CD4-positive, alpha-beta T cell treated with Interleukin-10 for 1 hour (primary cell): ENCODE results near the gene PRUNE2.
"Not testable (repeated sequence)": the region's sequence is repeated elsewhere in the genome, so short reads cannot be mapped to it uniquely, and the experiment has no call there.

ENCODE experiments used
- DNase-seq: peaks from one replicate; pipeline ENCODE4 v3.0.0-alpha.2; 2020

PRUNE2 gene

DNA sequence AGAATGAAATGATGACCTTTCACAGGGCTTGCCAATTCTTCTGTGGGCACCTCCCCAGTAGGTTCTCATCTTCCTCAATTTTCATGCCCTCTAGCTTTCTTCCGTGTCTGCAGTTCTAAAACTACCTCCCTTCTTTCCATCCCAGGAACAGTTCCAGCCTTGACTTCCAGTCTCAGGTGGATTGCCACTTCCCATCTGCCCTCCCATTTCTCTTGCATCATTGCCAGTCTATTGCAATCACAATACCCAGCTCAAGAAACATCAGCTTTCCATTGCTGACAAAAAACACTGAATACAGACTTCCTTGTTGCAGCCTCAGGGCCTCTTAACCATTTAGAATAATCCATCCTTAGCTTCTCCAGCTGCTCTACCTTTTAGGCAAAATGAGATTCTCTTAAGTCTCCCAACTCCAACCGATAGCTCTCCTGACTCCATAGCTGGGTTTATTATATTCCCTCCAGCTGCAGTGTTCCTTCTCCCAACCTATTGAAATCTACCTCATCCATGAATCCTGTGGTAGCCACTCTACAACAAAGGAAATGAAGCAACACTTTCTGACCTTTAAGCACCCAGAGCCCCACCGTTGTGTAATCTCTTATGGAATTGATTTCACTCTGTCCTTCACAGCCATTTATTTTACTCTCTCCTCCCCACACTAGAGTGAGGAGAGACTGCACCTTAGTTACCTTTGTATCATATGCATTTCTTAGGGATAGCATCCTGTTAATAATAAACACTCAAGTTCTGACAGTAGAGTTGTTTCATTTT is 217.3 kb downstream of the PRUNE2 start:
- DNase-seq, result no peak

DNA sequence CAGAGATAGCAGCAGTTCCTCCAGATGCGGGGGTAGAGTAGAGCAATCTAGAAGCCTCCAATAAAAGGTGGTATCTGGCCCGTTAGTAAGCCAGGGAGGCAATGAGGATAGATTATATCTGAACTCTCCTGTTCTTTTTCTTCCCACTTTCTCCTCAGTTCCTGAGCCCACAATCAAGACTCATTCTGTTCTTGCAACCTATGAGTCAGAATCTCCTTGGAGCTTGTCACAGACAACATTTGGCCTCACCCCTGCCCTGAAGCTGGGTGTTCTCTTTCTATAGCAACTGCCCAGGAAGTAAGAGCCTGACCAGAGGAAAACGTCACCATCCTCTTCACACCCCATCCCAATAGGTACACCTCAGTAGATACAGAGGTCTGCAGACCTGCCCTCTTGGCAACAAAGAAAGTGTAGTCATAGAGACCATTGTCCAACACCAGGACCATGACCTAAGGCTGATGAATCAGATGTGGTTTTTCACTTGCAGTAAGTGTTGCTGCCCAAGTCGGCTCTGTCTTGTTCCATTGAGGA is 218.0 kb downstream of the PRUNE2 start:
- no peak for DNase-seq

DNA sequence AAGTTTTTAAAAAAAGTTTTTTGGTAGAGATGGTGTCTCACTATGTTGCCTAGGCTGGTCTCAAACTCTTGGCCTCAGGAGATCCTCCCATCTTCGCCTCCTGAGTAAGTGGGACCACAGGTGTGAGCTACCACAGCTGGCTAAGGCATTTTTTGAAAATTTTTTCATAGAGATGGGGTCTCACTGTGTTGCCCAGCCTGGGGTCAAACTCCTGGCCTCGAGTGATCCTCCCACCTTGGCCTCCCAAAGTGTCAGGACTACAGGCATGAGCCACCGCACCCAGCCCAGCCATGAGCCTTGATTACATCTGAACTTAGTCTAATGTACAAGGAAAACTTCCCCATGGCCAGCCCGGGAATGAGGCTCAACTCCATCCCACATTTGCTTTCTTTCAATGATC is 219.2 kb downstream of the PRUNE2 start:
- no peak for DNase-seq

DNA sequence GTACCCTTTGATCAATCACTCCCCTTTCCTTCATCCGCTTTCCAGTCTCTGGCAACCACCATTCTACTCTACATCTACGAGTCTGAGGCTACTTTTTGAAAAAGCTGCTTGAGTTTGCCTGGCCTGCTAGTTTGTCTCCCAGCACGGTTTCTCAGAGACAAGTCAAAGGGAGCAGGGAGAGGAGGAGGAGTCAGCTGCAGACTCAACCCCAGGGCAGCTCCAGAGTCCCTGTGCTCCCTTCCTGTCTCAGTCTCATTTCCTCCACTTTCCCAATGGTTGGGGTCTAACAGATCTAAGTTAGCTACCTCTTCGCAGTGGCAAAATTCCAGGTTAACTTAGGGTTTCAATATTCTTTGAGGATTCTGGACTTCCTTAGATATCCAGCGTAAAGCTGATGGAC is 221.7 kb downstream of the PRUNE2 start:
- no peak for DNase-seq

DNA sequence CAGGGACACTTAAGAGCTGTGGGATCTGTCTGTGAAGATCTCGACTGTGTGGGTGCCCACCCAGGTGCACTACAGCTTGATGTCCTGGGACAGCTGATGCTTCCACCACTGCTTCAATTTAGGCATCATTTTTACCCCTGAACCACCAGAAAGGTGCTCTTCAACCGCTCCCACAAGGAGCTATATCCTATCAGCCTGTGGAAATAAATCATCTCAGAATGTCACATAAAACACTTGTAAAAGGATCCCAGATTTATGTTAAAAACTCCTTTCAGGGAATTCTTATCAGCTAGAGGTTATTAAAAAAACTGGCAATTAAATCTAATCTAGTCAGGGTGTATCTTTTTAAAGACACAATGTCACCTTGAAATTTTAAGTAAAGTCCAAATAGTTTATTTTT is 224.4 kb downstream of the PRUNE2 start:
- no peak for DNase-seq

DNA sequence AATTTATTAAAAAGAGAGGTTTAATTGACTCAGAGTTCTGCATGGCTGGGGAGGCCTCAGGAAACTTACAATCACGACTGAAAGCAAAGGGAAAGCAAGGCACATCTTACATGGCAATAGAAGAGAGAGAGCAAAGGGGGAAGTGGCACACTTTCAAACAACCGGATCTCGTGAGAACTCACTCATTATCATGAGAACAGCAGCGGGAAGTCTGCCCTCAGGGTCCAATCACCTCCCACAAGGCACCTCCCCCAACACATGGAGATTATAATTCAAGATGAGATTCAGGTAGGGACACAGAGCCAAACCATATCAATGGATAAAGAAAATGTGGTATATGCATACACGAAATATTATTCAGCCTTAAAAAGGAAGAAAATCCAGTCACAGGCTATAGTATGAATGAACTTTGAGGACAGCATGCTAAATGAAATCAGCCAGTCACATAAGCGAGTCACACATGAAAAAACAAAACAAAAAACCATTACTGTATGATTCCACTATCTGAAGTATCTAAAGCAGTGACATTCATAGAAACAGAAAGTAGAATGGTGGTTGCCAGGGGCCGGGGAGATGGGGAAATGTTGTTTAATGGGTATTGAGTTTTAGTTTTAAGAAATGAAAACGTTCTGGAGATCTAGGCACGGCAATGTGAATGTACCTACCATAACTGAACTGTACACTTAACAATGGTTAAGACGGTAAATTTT is 225.0 kb downstream of the PRUNE2 start:
- no peak for DNase-seq

DNA sequence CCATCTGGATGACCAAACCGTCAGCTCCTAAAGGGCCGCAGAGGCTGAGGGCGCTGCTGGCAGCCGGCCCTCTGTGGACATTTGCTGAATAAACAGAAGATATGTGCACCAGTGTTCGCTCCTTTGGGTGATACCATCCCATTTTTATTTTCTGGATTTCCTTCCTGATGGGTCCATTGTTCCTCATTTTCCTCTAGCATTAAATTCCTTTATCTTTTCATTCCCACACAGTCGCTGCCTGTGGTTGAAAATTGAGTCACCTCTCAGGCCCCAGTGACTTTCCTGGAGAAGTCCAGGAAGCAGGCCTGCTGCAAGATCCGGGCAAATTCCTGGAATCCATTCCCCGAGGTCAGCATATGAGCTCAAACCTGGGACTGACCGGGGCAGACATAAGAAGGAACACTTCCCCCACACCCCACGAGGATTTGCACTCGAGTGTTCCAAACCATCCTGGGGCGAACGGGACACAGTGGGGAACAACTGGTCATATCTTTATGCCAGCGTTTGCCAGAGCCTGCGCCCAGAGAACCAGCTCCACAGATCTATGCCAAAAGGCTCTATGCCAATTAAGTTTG is 228.3 kb downstream of the PRUNE2 start:
- no peak for DNase-seq

DNA sequence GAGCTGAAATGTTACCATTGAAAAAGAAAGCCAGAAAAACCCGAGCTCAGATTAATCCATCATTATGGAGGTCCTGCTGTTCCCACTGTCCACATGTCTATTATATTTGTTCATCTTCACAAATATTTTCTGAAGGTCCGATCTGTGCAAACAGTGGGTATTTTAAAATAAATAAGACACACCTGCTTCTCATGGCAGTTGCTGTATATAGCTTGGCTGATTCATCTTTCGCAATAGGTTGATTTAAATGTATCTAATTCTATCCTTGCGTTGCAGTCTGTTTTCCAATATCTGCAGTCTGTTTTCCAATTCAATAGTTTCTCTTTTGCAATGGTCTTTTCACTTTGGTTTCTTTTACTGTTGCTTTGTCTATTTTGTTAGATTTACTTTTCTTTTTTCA is 229.1 kb downstream of the PRUNE2 start:
- DNase-seq, result no peak

DNA sequence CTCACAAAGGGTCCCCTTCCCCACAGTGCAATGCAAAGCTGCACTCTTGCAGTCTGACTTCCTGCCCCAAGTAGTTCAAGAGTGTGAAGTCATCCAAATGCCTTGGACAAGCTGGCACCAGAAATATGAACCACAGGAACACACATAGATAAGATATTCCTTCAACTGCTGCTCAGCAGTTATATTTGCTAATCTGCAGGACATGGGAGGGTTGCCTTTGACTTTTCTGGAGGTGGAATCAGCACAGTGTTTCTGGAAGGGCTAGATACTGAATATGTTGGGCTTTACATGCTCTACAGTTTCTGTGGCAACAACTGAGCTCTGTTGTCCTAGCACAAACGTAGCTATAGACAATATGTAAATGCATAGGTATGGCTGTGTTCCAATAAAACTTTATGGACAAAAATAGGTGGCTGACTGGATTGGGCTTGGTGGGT is 238.4 kb downstream of the PRUNE2 start:
- no peak for DNase-seq

DNA sequence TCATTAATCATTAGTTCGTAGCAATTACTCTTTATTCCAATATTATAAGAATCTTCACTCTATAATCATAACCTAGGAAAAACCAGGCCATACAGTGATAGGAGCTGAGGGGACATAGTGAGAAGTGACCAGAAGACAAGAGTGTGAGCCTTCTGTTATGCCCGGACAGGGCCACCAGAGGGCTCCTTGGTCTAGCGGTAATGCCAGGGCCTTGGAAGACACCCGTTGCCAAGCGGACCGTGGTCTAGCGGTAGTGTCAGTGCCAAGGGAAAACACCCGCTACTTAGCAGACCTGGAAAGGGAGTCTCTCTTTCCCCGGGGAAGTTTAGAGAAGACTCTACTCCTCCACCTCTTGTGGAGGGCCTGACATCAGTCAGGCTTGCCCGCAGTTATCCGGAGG is 239.9 kb downstream of the PRUNE2 start:
- DNase-seq, result not testable (repeated sequence)

DNA sequence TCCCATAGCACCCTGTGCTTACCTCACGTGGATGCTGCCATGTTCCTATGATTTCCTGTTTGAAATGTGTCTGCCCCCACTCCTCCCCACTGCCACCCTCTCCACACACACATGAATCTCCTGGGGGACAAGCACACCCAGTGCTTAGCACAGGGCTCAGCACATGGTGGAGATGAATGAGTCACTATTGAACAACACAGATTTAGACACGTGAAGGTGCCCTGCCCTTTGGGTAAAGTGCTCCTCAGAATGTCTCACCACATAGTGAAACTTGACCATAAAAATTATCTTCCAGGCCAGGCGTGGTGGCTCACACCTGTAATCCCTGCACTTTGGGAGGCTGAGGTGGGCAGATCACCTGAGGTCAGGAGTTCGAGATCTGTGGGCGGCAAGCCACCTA is 240.5 kb downstream of the PRUNE2 start:
- DNase-seq, result no peak

DNA sequence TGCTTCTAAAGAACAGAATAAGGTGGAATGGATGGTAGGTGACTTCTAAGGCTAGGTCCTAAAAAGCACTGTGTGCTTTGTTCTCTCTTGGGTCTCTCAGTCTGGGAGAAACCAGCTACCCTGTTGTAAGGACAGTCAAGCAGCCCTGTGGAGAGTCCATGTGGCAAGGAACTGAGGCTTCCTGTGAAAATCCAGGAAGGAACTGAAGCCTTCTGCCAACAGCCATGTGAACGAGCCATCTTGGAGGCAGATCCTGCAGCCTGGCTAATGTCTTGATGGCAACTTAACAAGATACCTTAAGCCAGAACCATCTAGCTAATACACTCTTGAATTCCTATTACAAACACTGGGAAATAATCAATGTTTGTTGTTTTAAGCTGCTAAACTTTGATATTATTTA is 241.8 kb downstream of the PRUNE2 start:
- DNase-seq, result no peak

DNA sequence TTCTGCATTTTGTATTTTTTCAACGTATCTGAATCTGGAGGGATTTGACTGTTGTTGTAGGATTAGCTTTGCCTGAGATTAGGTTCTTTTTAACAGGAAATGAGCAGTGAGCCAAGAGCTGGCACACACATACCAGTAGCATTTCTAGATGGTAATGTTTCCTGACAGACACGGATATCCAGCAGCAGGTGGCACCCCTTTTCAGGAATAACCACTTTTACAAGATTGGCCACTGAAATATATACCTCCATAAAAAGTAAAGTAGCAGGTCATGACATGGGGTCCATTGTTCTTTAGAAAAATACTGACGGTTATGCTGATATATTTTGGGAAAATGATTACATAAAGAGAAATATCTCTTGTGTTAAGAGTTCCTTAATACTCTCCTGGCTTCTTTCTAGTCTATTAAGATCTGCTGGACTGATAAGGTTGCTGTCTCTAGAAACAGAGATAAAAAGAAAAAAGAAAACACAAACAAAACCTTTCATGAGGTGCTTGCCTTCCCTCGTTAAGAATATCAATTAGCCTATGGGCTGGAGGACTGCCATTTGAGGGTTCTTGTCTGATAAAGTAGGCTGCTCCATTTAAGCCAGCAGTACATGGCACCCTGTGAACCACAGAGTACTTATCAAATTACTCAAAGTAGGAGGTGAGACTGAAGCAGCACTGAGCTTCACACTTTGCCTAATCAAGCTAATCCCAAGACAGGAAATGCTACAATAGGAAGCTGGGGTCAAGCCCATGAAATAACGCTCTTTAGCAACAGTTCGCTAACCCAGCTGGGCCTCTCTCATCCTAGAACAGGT is 243.2 kb downstream of the PRUNE2 start:
- DNase-seq, result no peak

DNA sequence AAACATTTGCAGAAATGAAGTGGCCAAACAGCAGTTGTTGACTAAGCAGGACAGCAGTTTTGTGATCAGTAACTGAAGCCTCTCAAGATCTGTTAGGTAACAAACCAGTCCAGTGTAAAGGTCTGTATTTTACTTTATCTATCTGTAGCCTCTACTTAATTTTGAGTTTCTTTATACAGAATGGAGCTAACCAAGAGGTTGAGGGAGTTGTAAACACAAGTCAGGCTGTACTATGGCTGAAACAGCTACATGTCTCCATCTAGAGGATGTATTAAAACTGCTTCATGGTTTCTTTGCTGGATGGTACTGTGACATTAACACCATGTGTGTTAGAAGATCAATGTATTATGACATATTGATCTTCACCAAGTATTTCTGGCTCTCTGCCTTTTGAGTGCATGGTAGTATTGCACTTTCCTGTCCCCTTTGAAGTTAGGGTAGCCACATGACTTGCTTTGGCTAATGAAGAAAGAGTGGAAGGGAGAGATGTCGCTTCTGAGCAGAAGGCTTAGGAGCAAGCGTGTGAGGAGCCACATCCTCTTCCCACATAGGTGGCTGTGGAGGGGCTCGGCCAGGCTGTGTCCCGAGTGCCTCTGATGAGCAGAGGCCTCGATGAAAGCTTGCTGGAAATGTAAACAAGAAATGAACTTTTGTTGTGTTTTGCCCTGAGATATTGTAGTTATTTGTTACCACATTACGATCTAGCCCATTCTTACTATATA is 247.2 kb downstream of the PRUNE2 start:
- peak; percentile 58 for DNase-seq

DNA sequence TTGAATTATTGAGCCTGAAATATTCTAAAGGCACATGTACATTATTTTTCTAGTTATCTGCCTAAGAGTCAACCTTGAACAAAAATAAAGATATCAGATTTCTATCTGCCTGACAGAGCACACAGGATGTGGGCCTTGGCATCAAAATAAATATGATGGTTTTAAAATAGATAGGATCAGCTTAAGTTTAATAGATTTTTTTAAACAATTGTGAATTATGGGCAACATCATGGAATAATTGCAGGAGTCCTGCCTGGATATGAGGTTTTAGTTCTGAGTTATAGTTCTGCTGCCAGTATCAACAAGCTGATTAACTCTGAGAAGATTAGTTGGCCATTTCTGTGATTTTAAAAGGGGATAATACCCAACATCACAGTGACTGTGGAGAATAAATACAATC is 248.6 kb downstream of the PRUNE2 start:
- DNase-seq, result no peak

DNA sequence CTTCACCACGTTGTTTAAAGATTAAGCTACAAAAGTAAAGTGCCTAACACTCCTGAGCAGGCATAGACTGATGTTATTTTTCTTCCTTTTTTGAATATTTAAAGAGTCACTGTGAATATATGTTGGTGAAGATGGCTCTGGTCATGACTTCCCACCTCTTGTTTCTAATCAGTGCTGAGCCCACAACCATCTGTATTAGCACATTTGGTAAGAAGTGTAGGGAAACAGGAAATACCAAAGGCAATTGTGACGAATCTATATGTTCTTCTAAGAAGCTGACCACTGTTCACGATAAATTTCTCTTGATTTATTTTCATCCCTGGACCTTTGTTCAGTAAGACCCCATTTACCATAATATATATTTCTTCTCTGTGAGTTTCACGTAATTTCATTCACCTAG is 249.9 kb downstream of the PRUNE2 start:
- DNase-seq, result no peak

DNA sequence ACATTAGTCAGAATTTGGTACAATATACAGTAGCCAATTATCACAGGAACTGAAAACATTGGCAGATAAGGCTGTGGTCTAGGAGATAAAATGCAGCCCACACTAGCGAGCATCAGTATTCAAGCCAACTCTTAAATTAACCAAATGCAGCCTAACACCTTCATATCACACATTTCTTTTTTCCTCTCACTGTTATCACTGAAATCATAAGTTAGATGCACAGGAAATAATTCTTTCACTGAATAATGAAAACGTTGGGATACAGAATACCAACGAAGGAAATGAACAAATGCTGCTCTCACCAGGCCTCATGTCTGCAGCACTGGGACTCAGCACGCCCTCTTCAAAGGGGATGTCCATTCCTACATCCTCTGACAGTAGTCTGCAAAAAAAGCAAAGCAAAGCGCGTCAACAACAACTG is 250.8 kb downstream of the PRUNE2 start:
- peak; percentile 20 for DNase-seq

DNA sequence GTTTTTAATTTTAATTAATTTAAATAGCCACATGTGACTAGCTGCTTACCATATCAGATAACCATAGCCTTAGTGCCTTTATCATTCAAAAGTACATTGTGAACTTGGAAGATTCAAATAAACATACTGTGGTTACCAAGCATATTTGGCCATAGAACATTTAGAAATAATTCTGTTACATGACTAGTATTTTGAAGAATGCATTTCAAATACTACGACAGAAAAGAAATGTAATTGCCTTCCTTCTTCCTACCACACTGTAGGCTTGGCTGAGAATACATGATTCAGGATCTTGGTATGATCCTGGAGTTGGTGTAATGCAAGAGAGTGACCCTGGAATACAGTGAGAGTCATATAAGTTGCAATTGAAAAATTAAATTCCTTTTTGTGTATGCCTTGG is 251.3 kb downstream of the PRUNE2 start:
- no peak for DNase-seq

DNA sequence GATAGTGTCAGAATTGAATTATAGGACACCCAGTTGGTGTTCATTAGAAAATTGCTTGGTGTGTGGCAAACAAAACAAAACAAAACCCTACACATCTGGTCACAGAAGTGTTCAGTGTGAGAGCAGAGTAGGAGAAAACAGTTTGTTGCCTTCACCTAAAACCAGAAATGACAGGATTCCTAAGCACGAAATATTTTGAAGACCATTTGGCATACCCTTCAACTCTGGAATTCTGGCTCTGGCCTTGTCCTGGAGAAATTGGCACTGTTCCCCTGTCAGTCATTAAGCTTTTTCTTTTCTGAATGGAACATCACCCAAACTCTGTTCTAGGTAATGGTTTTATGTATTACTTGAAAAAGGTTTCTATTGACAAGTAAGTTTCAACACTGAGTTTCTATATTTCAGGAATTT is 251.9 kb downstream of the PRUNE2 start:
- no peak for DNase-seq

DNA sequence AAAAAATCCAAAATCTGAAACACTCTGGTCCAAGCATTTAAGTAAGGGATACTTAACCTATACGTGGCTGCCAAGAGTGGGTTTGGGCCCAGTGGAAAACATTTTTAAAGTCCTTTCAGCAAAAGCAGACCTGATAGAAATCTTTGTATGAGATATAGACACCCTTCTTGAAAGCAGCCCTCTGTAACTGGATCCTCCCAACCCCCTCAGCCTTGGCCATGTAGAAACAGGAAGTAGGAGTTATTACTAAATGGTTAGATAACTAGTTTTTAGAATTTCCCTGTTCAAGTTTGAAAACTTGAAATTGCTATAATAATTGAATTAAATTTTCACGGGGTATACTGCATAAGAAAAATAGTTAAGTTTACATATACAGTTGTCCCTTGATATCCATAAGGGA is 253.0 kb downstream of the PRUNE2 start:
- no peak for DNase-seq

DNA sequence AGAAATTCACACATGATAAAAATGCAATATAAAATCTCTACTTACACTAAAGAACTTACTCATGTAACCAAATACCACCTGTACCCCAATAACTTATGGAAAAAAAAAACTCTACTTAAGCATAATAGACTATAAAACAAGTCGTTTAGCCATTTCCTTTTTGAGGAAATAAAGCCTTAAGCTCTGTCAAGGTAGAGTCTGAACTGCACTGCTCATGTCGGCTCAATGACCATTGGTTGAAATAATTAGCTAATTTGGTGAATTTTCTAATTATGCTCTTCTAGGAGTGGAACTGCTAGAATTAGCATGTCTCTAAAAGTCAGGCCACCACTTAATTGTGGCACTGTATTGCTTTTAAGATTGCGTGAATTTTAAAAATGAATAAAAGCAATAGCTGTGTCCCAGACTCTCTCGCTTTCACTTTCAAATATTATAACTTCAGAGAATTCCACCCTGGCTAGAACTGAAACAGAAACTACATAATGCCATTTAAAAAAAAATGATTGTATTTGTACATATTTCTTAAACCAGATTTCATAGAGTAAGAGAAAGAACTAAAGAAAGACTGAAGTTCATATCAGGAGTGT is 254.7 kb downstream of the PRUNE2 start:
- DNase-seq, result peak; percentile 25

DNA sequence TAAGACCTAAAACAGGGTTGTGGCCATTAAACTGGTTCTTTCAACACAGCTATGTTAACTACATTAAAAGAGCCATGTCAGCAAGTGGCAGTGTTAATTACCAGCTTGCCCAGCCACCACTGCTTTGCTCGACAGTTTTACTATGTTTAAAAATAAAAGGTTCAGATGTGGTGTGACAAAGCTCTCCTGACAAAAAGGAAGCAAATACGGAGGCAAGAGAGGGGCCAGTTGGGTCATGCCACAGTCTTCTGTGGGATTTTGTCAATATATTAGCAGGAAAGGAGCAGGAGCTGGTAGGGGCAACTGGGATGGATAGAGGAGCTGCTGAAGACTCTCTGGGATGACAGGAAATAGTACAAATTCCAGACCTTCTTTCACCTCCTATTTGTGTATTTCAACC is 255.2 kb downstream of the PRUNE2 start:
- no peak for DNase-seq
